Posterior cingulate gyrus (tissue), 11 donors: ENCODE data around the gene TSC22D3.
"Not testable (repeated sequence)": the region's sequence is repeated elsewhere in the genome, so short reads cannot be mapped to it uniquely, and the experiment has no call there.

Source experiments
- DNase-seq, 10 donors: peaks; one replicate each; pipeline versions ENCODE4 v3.0.0 to v3.0.0-alpha.2; 2020 to 2021; ENCODE audit warnings: mixed read lengths in 3 of 10
- intact Hi-C: fragments of 100-400 bp; cut with DNase I; formaldehyde crosslinking; loops from one replicate; pipeline ENCODE4 v1.15.1; 2023

Gene TSC22D3

DNA sequence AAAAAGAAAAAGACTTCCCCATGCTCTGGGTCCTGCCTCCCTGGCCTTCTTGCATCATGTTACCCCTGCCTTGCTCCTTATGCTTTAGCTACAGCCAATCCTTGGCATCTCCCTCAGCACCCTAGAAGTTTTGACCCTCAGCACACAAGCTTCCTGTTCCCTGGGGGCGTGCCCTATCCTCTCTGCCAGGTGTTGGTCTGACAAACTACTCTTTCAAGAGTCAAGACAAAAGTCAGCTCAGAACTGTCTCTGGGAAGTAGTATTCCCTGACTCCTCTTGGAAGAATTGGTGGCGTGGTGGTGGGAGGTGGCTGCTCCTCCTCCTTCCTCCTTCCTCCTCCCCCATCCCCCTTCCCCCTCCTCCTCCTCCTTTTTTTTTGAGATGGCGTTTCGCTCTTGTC lies 106.3 kb downstream of the TSC22D3 start:
- intact Hi-C loops, result no loop called here

DNA sequence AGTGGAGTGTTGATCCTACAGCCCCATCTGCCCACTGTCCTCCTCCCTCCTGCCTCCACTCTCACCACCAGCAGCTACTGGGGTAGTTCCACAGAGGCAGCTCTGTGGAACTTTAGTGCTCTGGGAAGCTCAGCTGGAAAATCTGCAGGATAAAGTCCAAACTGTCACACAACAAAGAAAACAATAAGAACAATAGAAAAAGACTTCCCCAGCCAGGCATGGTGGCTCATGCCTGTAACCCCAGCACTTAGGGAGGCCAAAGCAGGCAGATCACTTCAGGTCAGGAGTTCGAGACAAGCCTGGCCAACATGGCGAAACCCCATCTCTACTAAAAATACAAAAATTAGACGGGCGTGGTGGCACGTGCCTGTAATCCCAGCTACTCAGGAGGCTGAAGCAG lies 106.9 kb downstream of the TSC22D3 start:
- intact Hi-C loops, DNase-seq: not testable (repeated sequence)

More for the DNA sequence above, 106.3 kb downstream of the TSC22D3 start:
- DNase-seq, result no peak

DNA sequence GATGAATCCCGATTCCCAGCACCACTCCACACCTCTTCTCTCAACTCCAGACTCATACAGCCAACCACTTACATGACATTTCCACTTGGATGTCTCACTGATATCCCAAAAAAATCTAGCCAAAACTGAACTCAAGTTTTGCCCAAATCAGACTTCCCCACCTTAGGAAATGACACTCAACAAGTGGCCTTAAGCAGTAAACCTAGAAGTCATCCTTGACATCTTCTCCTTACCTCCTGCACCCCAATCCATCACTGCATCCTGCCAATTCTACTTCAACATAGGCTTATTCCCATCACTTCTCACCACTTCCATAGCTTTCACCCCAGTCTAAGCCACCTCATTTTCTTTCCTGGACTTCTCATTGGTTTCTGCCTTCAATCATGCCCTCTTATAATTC lies 108.2 kb downstream of the TSC22D3 start:
- no peak for DNase-seq
- intact Hi-C loops, result no loop called here

GRCh38 chrX:107666931-107667330 lies 108.7 kb downstream of the TSC22D3 start:
- intact Hi-C loops, result no loop called here
- DNase-seq, result no peak
